ENCODE measurements around the gene TTF2.

Gene TTF2

DNA sequence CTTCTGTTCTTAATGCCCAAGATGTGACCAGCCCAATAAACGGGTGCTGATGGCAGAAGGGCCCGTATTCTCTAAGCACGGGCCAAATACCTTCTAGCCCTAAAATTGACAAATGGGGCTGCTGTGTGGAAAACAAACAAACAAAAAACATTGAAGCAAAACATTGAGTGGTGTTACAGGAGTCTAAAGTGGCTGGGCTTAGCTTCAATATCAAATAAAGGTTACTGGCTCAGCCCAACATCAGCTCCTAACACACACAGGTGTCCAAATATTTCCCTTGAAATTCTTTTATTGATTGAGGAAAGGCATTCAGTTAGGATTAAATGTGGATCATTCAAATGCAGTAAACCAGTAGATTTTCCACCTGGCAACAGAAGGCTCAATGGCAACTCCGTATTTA lies 13.3 kb upstream of the TTF2 start:
- no peak for DNase-seq (ENCODE audit: low read depth in 2 of 2)

DNA sequence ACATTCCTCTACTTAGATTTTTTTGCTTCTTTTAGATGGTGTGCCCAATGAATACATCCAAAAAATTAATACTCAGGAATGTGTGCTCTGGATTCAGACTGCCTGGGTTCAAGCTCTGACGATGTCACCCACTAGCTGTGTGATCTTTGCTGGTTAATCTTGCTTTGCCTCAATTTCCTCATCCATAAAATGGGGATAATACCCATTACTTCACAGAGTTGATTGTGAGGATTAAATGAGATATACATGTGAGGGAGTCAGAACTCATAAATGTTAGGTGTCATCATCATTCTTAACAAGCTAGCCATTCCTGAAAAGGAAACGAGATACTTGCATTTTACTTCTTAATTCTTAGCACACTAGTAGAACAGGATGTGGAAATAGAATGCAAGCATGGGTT lies 12.9 kb upstream of the TTF2 start:
- DNase-seq (ENCODE audit: low read depth in 2 of 2): no peak

DNA sequence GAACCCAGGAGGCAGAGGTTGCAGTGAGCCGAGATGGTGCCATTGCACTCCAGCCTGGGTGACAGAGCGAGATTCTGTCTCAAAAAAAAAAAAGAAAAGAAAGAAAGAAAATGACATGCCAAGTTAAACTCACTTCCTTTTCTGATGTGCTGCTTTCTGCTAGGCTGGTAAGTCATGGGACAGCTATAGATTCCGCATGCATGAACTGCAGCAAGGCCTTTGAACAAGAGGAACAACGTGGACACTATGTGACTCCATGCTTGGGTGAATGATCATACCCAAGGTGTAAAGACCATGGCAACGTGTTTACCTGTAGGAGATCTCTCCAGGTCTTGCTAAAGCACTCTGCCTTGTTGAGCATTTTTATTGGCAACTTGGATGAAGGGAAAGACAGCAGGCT lies 10.3 kb upstream of the TTF2 start:
- DNase-seq (ENCODE audit: low read depth in 2 of 2): no peak

DNA sequence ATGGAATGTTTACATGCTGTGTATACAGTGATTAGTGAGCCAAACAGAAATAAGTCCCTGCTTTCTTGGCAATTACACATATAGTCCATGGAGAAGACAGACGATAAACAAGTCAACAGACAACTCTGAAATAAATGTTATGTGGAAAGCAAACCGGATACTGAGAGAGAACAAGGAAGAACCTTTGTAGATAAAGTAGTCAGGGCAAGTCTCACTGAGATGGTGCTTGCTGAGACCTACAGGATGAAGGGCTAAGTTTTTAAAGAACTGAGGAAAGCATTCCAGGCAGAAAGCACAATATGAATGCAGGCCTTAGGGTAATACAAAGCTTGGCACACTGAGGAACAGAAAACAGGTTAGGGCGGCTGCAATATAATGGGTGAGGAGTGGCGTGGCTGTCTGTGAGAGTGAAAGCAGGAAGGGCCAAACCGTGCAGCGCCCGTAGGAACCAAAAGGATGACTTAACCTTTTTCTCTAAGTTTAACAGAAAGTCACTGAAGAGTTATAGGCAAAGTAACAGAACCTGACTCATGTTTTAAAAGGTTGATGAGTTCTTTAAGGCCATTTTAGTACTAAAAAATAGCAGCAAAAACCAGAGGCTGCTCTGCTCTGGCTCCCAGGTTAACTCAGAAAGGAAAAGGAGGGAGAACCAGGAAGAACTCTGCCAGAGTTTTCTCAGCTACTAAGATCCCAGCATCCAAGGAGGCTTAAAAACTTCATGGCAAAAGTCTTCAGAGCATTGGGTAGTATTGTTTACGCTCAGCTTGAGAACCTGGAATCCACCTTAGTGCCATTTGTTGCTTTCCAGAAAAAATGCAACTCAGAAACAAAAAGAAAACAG lies 8.7 kb upstream of the TTF2 start:
- no peak for DNase-seq (ENCODE audit: low read depth in 2 of 2)

DNA sequence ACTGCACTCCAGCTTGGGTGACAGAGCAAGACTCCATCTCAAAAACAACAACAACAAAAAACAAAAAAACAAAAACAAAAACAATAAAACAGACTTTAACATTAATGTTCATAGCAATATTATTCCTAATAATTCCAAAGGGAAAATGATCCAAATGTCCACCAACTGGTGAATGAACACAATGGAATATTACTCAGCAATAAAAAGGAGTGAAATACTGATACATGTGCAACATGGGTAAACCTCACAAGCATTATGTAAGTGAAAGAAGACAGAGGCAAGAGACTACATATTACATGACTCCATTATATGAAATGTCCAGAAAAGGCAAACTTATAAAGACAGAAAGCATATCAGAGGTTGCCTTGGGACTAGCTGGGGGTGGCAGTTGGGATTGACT lies 6.1 kb upstream of the TTF2 start:
- DNase-seq (ENCODE audit: low read depth in 2 of 2): no peak

DNA sequence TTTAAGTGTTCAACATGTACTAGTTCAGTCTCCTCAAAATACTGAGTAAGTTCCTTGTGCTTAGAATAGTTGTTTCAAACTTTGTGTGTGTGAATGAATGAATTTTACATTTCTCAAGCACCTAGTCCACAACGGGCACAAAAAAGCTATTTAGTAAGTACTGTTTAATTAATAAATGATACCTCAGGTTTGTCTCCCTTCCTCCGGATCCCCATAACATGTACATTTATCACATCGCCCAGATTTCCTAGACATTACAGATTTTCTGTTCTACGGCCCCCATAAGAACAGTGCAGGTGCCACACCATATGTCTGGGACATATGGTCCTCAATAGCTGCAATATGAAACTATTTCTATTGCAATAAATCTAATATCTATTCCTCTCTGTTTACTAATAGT lies 1.3 kb upstream of the TTF2 start:
- no peak for DNase-seq (ENCODE audit: low read depth in 2 of 2)

DNA sequence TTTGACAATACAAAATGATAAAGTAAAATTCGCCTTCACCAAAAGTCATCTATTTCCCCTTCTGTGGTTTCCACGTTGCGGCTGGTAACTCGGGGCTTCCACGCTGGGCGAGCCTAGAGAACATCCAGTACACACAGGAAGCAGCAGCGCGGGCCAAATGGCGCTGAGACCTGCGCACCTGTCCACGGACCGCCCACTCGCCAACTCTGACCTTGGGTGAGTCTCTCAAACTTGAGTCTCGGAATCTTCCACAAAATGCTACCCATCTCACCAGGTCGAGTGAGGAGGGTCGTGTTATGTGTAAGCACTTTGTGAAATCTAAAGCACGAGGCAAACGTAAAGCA lies 820 bp upstream of the TTF2 start:
- DNase-seq (ENCODE audit: low read depth in 2 of 2): no peak

DNA sequence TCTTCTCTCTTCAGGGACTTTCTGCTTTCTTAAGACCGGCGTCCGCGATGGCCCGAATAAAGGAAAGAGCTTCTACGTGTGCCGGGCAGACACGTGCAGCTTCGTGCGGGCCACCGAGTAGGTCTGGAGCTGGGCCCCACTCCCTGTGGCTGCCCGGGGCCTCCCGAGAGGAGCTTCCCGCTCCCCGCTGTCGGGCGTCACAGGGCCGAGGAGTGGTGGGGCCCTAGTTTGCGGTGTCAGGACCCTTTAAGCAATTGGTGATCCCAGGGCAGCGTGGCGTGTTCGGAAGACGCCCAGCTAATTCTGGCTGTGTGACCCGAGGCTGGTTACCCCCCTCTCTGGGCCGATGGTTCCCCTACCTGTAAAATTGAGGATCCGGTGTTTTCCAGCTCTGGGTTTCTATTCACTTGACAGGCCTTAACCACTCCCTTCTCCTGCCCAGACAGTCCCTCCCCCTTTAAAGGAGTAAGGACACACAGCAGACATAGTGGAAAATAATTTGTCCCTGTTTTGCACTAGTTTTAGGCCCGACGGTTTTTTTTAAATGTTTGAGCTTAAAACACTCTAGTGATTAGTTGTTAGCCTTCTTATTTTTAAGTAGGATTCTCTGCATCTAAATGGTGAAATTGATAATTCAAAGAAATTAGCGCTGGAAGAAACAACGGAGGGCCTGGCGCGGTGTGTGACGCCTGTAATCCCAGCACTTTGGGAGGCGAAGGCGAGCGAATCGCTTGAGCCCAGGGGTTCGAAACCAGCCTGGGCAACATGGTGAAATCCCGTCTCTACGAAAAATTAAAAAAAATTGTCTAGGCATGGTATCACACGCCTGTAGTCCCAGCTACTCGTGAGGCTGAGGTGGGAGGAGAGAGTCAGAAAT lies 553 bp downstream of the TTF2 start:
- DNase-seq (ENCODE audit: low read depth in 2 of 2): no peak

DNA sequence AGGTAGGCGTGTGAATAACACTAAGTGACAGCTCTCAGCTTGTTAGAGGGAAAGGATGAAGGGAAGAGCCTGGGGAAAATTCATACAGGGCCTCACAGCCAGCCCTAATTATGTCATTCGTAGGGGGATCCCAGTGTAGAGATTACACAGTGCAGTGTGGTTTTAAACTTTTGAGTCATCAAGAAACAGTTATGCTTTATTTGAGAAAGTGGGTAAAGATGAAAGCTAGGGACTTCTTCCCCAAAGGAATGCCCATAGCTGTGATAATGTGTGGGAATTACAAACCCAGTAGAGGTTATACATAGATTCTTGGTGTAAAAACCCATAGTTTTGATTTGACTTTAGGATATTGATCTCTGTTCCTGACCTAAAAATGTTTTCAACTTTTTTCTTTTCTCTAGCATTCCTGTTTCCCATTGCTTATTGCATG lies 1.9 kb downstream of the TTF2 start:
- DNase-seq (ENCODE audit: low read depth in 2 of 2): no peak

DNA sequence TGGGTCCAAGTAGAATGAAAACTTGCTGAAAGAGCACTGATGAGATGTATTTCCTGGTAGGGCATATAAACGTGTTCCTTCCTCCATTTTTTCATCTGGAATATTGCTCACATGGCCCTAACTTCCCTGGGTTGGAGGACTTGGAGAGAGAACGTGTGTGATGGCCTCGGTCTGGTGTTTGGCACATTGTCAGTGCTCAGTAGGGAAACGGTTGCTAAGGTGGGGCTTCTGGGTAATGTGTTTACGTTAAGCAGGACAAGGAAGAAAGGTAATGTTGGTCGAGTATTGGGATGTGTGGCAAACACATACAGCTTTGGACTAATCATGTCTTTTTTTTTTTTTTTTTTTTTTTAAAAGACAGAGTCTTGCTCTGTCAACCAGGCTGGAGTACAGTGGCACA lies 6.2 kb downstream of the TTF2 start:
- no peak for DNase-seq (ENCODE audit: low read depth in 2 of 2)

DNA sequence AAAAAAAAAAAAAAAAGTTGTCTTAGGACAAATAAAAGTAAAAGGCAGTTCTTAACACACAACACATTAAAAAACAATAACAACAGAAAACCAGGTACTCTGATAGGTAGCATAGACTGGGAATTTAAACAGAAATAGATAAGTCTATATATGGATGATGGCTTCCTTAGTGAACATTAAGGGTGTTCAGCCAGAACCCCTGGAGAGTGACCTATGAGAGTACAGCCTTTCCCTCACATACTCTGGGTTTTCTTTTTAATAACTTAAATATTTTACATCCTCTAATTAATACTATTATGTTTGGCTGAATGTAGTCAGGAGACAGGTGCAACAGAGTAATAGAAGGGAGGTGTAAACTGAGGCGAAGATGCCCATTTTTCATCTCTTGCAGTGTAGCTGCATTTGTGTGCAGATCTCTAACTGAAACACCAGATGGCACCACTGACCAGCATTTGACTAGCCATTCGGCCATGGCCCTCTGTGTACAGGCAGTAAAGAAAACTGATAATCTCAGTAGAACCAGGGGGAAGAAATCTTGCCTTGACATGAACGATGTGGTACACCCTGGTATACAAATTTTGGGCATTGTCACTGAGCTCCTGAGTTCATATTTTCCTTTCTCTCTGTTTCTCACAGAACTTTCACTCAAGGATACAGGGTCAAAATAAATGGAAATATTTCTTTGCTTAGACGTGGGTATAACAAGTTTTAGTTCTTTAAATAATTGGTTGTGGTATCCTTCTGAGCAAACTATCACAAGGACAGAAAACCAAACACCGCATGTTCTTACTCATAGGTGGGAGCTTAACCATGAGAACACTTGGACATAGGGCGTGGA lies 7.6 kb downstream of the TTF2 start:
- no peak for DNase-seq (ENCODE audit: low read depth in 2 of 2)

DNA sequence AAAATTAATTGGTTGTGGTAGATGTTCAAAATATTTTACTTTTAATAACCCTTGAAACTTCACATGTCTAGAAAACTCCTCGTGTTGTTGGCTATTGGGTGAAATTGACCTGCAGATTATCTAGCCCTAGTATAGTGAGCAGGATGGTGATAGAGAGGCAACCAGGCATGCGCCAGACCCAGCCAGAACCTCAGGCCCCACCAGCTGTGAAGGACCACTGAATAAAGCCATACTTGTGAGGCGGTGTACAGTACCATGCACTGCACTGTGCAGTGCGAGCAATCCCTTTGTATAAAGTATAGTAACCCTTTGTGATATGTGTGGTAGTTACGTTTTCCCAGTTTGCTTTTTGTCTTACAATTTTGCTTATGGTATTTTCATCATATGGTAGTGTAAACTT lies 8.5 kb downstream of the TTF2 start:
- no peak for DNase-seq (ENCODE audit: low read depth in 2 of 2)

DNA sequence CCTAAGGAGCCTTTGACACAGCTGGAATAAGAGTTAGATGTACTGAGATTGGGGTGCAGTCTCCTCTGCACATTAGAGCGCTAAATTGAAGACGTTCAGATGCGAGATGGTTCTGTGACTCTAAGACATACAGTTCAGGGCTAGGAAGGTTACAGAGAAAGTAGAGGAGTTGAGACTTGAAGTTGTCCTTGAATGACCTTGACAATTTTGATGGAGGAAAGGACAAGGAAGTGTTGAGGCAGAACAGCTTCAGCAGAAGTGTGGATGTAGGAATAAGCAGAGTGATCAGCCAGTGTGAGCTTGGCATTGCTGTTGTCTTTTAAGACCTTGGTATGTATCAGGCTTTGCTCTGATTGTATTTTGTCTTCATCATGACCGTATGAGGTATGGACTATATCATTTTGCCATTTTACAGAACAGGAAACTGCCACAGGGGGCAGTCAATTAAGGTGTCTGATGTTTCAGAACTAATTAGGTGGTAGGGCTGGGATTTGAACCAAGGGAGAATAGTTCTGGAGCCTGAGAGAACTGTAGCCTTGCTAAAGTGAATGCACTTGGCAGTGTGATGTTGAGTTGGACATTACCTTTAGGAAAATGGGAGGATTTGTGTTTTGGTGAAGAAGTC lies 9.2 kb downstream of the TTF2 start:
- DNase-seq (ENCODE audit: low read depth in 2 of 2): no peak

DNA sequence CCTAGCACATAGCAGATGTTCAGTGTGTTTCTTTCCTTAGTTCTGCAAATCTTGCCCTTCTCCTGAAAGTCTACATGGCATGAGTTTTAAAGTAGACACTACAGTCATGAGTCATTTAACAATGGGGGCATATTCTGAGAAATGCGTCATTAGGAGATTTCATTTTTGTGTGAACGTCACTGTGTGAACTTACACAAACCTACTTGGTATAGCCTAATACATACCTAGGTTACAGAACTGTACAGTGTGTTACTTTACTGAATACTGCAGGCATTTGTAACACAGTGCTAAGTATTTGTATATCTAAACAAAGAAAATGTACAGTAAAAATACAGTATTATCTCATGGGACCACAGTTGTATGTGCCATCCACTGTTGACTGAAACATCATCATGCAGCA lies 10.0 kb downstream of the TTF2 start:
- peak in 1 of 2 experiments; percentile 27 for DNase-seq (ENCODE audit: low read depth in 2 of 2)

DNA sequence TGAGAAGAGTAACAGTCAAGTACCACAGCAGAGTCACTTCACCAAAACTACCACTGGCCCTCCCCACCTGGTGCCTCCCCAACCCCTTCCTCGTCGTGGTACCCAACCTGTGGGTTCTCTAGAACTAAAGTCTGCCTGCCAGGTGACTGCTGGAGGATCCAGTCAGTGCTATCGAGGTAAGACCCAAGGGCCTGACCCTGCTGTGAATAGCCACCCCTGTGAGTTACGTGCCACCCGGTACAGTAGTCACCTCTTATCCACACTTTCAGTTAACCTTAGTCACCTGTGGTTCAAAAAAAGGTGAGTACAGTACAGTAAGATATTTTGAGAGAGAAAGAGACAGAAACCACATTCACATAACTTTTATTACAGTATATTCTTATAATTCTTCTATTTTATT lies 16.5 kb downstream of the TTF2 start:
- DNase-seq (ENCODE audit: low read depth in 2 of 2): no peak

DNA sequence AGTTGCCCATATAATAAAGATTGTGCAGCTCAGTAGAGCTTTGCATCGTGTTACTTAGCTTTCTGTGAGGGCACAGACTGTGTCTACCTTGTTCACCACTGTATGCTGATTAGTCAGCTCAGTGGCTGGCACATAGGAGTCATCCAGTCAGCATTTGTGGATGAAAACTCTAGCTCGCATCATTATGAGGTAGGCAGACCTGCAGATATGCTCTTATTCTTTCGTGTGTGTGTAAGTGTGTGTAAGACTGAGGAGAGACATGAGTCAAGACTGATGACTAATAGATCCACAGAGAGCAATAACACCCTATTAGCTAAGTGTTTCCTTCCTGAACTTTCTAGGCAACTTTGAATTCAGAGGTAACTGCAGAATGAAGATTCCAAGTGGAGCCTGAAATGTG lies 17.1 kb downstream of the TTF2 start:
- DNase-seq (ENCODE audit: low read depth in 2 of 2): peak; percentile 41 to 50

DNA sequence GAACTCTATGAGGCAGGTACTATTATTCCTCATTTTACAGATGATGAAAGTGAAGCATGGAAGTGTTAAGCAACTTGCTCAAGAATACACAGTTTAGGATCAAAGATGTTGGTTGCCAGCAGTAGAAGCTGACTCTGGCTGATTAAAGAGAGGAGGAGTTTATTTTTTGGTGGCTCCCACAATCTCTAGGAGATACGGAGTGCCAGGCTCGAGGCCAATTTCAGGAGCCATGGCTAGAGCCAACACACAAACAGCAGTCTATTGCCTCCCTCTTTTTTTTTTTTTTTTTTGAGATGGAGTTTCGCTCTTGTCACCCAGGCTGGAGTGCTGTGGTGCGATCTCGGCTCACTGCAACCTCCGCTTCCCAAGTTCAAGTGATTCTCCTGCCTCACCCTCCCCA lies 19.6 kb downstream of the TTF2 start:
- DNase-seq (ENCODE audit: low read depth in 2 of 2): no peak

DNA sequence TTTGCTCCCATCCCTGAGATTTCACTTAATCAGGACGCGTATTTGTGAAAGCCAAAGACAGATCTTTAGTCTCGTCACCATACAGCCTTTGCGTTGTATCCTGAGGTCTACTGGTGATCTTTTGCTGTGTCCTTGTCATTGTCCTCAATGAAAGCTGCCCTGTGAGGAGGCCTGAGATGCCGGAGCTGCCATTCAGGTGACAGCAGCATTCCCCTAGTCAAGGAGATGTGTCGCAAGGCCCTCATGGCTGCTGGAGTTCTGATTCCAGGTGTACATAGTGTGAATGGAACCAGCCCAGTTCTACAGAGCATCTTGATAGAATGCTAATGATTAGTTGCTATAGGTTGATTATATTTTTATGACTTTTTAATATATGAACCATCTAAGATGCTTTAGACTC lies 24.1 kb downstream of the TTF2 start:
- no peak for DNase-seq (ENCODE audit: low read depth in 2 of 2)

DNA sequence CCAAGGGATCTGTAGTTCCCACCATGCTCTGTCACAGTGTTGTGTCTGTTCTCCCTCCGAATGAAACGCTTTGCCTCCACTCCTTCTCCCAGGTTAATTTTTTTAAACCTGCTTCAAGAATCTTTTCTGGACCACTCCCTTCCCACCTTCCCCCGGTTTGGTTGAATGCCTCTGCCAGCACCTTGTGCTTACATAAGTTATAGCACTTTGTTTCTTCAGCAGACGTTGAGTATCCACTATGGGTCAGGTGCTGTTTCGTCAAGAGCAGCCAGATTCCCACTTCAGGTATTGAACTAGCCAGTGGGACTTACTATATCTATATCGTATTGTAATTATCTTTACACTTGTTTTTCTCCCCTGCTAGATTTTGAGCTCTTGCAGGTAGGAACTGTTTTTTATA lies 27.6 kb downstream of the TTF2 start:
- no peak for DNase-seq (ENCODE audit: low read depth in 2 of 2)

DNA sequence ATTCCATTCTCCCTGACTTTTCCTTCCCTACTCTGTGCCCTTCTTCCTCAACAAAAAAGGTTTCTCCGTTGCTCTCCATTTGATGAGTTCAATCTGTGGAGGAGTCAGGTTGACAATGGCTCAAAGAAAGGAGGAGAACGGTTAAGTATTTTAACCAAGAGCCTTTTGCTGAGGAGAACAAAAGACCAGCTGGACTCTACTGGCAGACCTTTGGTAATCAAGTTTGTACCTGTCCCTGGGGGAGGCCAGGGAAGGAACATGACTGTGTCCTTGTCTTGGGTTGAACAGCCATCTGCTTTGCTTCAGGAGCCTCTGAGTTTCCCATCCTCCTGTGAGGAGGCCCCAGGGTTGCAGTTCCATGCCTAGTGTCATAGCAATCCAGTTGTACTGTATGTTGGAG lies 29.9 kb downstream of the TTF2 start:
- DNase-seq (ENCODE audit: low read depth in 2 of 2): no peak

DNA sequence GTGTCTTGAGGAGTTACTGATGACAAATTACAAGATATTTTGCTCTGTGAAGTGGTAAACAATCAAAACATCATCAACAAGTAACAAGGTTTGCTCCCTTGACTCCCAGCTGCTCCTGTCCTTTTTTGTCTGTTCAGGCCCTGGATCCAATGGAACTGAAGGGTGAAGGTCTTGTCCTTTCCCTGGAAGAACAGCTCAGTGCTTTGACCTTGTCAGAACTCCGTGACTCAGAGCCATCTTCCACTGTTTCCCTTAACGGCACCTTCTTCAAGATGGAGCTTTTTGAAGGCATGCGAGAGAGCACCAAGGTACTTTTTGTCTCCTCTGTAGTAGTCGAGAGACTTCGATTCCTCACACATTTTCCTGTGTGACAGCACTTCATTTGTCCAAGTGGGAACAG lies 32.5 kb downstream of the TTF2 start:
- DNase-seq (ENCODE audit: low read depth in 2 of 2): no peak

DNA sequence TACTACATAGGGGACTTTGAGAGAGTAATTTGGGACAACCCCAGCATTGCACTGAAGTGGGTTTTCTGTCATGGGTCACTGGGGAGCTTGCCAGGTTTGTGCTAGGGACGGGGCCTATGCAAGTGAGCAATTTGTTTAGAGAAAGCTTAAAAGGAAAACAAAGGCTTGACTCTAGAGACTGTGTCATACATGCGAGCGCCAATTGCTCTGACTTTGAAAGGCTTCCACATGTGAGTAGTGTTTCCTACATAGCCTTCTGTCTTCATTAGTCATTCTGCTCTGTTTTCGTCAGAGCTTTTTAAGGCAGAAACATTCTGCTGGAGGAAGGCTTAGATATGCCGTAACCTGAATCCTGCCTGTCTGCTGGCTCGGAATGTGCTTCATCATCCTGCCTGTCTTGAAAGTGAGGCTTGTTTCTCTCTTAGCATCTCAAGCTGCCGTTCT lies 33.0 kb downstream of the TTF2 start:
- peak; percentile 84 to 90 for DNase-seq (ENCODE audit: low read depth in 2 of 2)

Data from fibroblast of skin of left biceps (primary cell).